Osteocyte (in vitro differentiated cells): ENCODE measurements around the gene KCNQ5. TPM values are rescaled to one million over a fixed set of nuclear protein-coding genes. Genes with fewer than 3 reads are reported as not detected.

Source experiments
- DNase-seq: peaks from one replicate; pipeline ENCODE4 v3.0.0; 2021; ENCODE audit warnings: mixed read lengths; ENCODE audit not compliant: unreplicated experiment; ENCODE audit errors: extremely low spot score
- H3K27ac Mint-ChIP-seq: one replicate; pipeline ENCODE4 v1.8.0; 2021; ENCODE audit warnings: mild to moderate bottlenecking, mixed read lengths; ENCODE audit not compliant: unreplicated experiment
- H3K27me3 Mint-ChIP-seq: one replicate; pipeline ENCODE4 v1.8.0; 2021; ENCODE audit warnings: mixed read lengths; ENCODE audit not compliant: unreplicated experiment
- H3K36me3 Mint-ChIP-seq: one replicate; pipeline ENCODE4 v1.8.0; 2021; ENCODE audit warnings: mixed read lengths; ENCODE audit not compliant: unreplicated experiment
- H3K4me1 Mint-ChIP-seq: one replicate; pipeline ENCODE4 v1.8.0; 2021; ENCODE audit warnings: mixed read lengths; ENCODE audit not compliant: unreplicated experiment
- H3K4me3 Mint-ChIP-seq: one replicate; pipeline ENCODE4 v1.8.0; 2021; ENCODE audit warnings: mild to moderate bottlenecking, moderate library complexity, mixed read lengths; ENCODE audit not compliant: unreplicated experiment
- H3K9me3 Mint-ChIP-seq: one replicate; pipeline ENCODE4 v1.8.0; 2021; ENCODE audit warnings: mixed read lengths; ENCODE audit not compliant: unreplicated experiment
- total RNA-seq: library from RNA; stranded (reverse); gene quantifications from 2 replicates; pipeline ENCODE4 v1.2.1, GENCODE V29; 2021
- TF ChIP-seq, protein P1 (sequence below): fragments of 200-600 bp; sonication (generic); IDR thresholded peaks from 2 replicates; pipeline ENCODE4 v1.5.0; 2021; ENCODE audit warnings: antibody characterized with exemption, mild to moderate bottlenecking, moderate library complexity

Gene KCNQ5
- total RNA-seq, 1 donor from 2014 or later: 7.2 TPM

DNA sequence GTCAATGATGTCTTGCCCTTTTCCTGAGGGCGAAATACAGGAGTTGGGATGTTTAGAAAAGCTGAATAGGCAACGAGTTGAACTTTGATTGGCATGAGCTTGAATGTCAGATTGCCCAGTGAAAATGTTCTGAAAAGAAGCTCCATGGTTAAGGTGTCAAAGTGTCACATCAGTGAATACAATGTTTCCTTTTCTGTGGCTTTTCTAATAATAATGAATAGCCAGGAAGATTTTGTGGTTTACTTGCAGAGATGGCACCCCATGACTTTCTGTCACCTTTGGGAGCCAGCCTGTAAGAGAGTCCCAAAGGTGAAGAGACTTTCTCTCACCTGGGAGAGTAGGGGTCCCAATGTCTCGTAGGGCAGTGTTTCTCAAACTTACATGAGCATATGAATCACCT lies 119.2 kb downstream of the KCNQ5 start:
- no peaks in the 10 kb centered on the region for H3K36me3 Mint-ChIP-seq
- no peak overlapping the region for H3K27ac Mint-ChIP-seq
- TF ChIP-seq, protein P1, sequence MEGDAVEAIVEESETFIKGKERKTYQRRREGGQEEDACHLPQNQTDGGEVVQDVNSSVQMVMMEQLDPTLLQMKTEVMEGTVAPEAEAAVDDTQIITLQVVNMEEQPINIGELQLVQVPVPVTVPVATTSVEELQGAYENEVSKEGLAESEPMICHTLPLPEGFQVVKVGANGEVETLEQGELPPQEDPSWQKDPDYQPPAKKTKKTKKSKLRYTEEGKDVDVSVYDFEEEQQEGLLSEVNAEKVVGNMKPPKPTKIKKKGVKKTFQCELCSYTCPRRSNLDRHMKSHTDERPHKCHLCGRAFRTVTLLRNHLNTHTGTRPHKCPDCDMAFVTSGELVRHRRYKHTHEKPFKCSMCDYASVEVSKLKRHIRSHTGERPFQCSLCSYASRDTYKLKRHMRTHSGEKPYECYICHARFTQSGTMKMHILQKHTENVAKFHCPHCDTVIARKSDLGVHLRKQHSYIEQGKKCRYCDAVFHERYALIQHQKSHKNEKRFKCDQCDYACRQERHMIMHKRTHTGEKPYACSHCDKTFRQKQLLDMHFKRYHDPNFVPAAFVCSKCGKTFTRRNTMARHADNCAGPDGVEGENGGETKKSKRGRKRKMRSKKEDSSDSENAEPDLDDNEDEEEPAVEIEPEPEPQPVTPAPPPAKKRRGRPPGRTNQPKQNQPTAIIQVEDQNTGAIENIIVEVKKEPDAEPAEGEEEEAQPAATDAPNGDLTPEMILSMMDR: no peak
- H3K4me1 Mint-ChIP-seq: peaks cover 36% of the 10 kb centered on the region
- no peaks in the 10 kb centered on the region for H3K9me3 Mint-ChIP-seq
- H3K4me3 Mint-ChIP-seq: no peak overlapping the region
- no peak for DNase-seq
- H3K27me3 Mint-ChIP-seq: no peaks in the 10 kb centered on the region

DNA sequence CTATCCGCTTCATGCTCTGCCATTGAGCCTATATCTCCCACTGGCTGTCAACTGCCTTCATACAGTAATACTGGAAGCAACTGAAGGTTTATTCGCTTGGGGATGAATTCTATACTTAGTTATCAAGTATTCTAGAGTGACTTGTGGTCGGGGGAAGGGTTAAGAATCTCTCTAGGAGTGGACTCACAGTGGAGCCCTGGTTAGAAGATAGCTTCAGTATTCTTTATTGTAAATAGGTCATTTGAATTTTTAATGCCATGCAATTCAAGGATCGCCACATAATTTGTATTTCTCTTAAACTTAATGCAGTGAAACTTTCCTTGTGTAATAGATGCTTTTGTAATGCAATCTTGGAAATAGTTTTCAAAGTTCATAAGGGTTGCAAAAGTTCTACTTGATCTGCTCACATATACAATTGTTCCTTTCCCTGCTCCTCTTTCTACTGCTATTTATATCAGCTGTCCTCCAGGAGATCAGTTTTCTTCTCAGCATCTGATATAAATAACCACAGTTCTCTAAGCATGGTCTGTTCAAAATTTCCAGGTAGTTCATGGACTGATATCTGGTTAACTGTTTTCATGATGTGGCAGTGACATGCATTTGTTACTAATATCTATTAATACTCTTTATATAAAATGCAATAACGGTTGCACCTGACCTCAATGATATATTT lies 120.3 kb downstream of the KCNQ5 start:
- Mint-ChIP-seq H3K4me1 (peaks cover 40% of the 10 kb centered on the region), H3K4me3 (no peak overlapping the region), H3K36me3 (no peaks in the 10 kb centered on the region), H3K27ac (no peak overlapping the region), H3K27me3 (no peaks in the 10 kb centered on the region), H3K9me3 (no peaks in the 10 kb centered on the region)
- TF ChIP-seq, protein P1: no peak
- no peak for DNase-seq

- peaks cover 32% of the 10 kb centered on the region for H3K4me1 Mint-ChIP-seq
- no peak overlapping the region for H3K4me3 Mint-ChIP-seq
- no peaks in the 10 kb centered on the region for H3K36me3 Mint-ChIP-seq
- H3K27me3 Mint-ChIP-seq: no peaks in the 10 kb centered on the region
- H3K9me3 Mint-ChIP-seq: no peaks in the 10 kb centered on the region
- TF ChIP-seq, protein P1: no peak
- no peak overlapping the region for H3K27ac Mint-ChIP-seq
- no peak for DNase-seq
Measured at GRCh38 chr6:72746276-72746675, 124.4 kb downstream of the KCNQ5 start.

GRCh38 chr6:72748759-72749158 lies 126.9 kb downstream of the KCNQ5 start:
- H3K27me3 Mint-ChIP-seq: no peaks in the 10 kb centered on the region
- no peak overlapping the region for H3K27ac Mint-ChIP-seq
- TF ChIP-seq, protein P1: no peak
- H3K9me3 Mint-ChIP-seq: no peaks in the 10 kb centered on the region
- peak overlapping the region; percentile 16 for H3K4me3 Mint-ChIP-seq
- H3K4me1 Mint-ChIP-seq: peaks cover 28% of the 10 kb centered on the region
- H3K36me3 Mint-ChIP-seq: no peaks in the 10 kb centered on the region
- DNase-seq: peak; percentile 85

- H3K36me3 Mint-ChIP-seq: no peaks in the 10 kb centered on the region
- H3K4me1 Mint-ChIP-seq: peaks cover 33% of the 10 kb centered on the region
- no peak for DNase-seq
- no peak overlapping the region for H3K27ac Mint-ChIP-seq
- no peak overlapping the region for H3K4me3 Mint-ChIP-seq
- no peaks in the 10 kb centered on the region for H3K27me3 Mint-ChIP-seq
- TF ChIP-seq, protein P1: no peak
- H3K9me3 Mint-ChIP-seq: peaks cover 10% of the 10 kb centered on the region
Measured at GRCh38 chr6:72755752-72756151, 133.9 kb downstream of the KCNQ5 start.
